Urinary bladder (tissue), 4 donors: Measurements from ENCODE around the gene GRAMD2A. TPM values are rescaled to one million over a fixed set of nuclear protein-coding genes. Genes with fewer than 3 reads are reported as not detected.
A peak's percentile ranks its signal among the peaks of the same experiment; 100 is the strongest.

Experiments
- DNase-seq: peaks from one replicate; pipeline ENCODE4 v3.0.0-alpha.2; 2015; ENCODE audit errors: extremely low spot score
- H3K27ac ChIP-seq: one replicate; pipeline ENCODE4 v1.5.1; 2013; ENCODE audit warnings: low read depth, mild to moderate bottlenecking, moderate library complexity
- H3K36me3 ChIP-seq: one replicate; pipeline ENCODE4 v1.6.1; 2013; ENCODE audit warnings: mild to moderate bottlenecking, moderate library complexity; ENCODE audit not compliant: insufficient read depth
- H3K4me1 ChIP-seq: one replicate; pipeline ENCODE4 v1.6.1; 2013; ENCODE audit warnings: mild to moderate bottlenecking, moderate library complexity; ENCODE audit not compliant: insufficient read depth
- H3K4me3 ChIP-seq: one replicate; pipeline ENCODE4 v1.5.1; 2013; ENCODE audit warnings: low read depth, low read length
- WGBS: extraction: QIAGEN DNeasy Blood & Tissue Kit; methylation state at CpG from one replicate; pipeline ENCODE4 v1.1.7; 2013; 5-methylcytosine and 5-hydroxymethylcytosine counted together
- polyA plus RNA-seq: library from polyadenylated mRNA; stranded (reverse); fragments of 200-250 nt; gene quantifications from one replicate; pipeline ENCODE4 v1.2.3, GENCODE V29; 2013
- total RNA-seq: library from RNA; depleted of rRNA; stranded (reverse); fragments of >200 nt; gene quantifications from one replicate; pipeline ENCODE4 v1.2.3, GENCODE V29; 2014
- donor health status: healthy with polysubstance abuse.
- donor health status: healthy.

Gene GRAMD2A
- total and polyA plus RNA-seq, 2 donors, result 0.19 to 0.74 TPM

DNA sequence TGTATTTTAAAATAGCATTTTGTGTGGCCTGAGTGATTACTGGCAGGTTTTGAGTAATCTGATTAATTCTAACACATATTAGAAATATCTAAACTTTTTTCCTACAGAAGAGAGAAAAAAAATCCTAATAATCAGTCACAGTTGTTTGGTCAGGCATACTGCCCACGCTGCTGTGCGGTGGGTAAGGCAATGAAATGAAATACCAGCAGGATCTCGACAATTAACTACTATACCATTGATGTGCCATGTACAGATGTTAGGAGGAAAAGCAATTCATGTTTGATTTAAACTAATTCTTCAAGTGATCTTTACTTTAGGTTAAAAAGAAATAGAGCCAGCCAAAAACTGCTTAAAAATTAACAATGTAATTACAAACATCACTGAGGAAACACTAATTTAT is 5.2 kb downstream of the GRAMD2A start:
- Histone ChIP-seq H3K27ac (no peak overlapping the region), H3K4me1 (no peaks in the 10 kb centered on the region), H3K36me3 (no peaks in the 10 kb centered on the region), H3K4me3 (no peak overlapping the region)
- 81% methylated on average over 3 of the region's 3 CpGs for WGBS
- no peak for DNase-seq

DNA sequence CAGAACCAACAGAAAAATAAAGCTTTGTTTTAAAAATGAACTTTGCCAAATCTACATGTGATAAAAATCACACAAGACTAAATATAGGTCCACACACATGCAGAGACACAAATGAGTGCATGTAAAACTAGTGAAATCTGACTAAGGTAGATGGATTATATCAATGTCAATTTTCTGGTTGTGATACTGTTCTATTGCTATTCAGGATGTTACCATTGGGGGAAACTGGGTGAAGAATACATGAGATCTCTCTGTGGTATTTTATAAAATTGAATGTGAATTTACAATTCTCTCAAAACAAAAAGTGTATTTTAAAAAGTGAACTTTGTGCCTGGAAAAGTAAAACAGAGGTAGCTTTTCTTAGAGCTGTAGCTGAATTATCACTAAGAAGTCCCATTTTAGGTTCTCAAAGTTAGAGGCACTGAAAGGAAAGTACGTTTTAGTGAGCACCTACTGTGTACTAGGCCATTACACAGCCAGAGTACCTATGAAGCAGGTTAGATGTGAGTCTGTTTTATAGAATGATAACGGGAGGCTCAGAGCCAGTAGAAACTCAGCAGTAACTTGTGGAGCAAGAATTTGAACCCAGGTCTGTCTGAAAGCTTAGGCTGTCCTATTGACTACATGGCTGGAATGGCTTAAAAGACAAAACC is 8.2 kb downstream of the GRAMD2A start:
- DNase-seq, result no peak
- no peaks in the 10 kb centered on the region for H3K4me1 ChIP-seq
- H3K36me3 ChIP-seq, result no peaks in the 10 kb centered on the region
- H3K4me3 ChIP-seq, result no peak overlapping the region
- no peak overlapping the region for H3K27ac ChIP-seq
- WGBS, result 85% methylated on average over 2 of the region's 2 CpGs

- H3K4me3 ChIP-seq, result peak overlapping the region; percentile 17
- WGBS, result 7% methylated on average over 34 of the region's 34 CpGs
- no peaks in the 10 kb centered on the region for H3K4me1 ChIP-seq
- no peak overlapping the region for H3K27ac ChIP-seq
- no peak for DNase-seq
- no peaks in the 10 kb centered on the region for H3K36me3 ChIP-seq
Observed at GRCh38 chr15:72184165-72184811, 13.3 kb downstream of the GRAMD2A start.

DNA sequence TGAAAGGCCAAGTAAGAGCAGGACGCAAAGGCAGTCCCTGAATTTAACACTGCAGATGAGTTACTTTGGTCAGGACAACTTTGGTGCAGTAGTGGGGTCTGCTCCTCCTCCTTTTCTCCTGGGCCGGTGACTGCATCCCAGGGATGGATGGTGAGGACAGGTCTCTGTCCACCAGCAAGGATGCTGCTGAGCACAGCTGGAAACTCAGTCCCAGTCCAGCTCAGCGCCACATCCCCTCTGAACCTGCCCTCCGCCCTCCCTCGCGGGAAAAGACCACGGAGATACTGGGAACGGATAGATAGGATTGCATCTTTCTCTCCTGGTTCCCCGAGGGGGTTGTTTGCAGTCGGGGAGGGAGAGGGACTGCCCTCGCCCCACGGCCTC is 13.8 kb downstream of the GRAMD2A start:
- Histone ChIP-seq H3K4me1 (no peaks in the 10 kb centered on the region), H3K36me3 (no peaks in the 10 kb centered on the region), H3K4me3 (no peak overlapping the region), H3K27ac (no peak overlapping the region)
- no peak for DNase-seq
- 38% methylated on average over 12 of the region's 12 CpGs for WGBS

DNA sequence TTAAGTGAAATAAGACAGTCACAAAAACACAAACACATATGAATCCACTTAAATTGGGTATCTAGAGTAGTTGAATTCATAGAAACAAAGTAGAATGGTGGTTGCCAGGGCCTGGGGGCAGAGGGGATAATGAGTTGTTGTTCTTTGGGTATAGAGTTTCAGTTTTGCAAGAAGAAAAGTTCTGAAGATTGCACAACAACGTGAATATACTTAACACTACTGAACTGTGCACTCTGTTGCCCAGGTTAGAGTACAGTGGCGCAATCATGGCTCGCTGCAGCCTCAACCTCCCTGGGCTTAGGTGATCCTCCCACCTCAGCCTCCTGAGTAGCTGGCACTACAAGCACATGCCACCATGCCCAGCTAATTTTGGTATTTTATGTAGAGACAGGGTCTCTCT is 14.9 kb downstream of the GRAMD2A start:
- DNase-seq, result no peak
- Histone ChIP-seq H3K4me3 (no peak overlapping the region), H3K4me1 (no peaks in the 10 kb centered on the region), H3K27ac (no peak overlapping the region), H3K36me3 (no peaks in the 10 kb centered on the region)
- WGBS, result 89% methylated on average over 3 of the region's 3 CpGs

DNA sequence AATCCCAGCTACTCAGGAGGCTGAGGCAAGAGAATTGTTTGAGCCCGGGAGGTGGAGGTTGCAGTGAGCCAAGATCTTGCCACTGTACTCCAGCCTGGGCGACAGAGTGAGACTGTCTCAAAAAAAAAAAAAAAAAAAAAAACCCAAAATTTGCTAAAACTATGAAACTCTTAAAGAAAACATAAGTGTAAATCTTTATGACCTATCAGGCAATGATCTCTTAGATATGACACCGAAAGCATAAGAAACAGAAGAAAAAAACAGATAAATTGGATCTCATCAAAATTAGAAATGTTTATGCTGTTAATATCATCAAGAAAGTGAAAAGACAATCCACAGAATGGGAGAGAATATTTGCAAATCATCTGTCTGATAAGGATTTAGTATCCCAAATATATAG is 15.3 kb downstream of the GRAMD2A start:
- WGBS, result 90% methylated on average over 3 of the region's 3 CpGs
- Histone ChIP-seq H3K4me3 (no peak overlapping the region), H3K27ac (no peak overlapping the region), H3K4me1 (no peaks in the 10 kb centered on the region), H3K36me3 (no peaks in the 10 kb centered on the region)
- DNase-seq, result no peak

DNA sequence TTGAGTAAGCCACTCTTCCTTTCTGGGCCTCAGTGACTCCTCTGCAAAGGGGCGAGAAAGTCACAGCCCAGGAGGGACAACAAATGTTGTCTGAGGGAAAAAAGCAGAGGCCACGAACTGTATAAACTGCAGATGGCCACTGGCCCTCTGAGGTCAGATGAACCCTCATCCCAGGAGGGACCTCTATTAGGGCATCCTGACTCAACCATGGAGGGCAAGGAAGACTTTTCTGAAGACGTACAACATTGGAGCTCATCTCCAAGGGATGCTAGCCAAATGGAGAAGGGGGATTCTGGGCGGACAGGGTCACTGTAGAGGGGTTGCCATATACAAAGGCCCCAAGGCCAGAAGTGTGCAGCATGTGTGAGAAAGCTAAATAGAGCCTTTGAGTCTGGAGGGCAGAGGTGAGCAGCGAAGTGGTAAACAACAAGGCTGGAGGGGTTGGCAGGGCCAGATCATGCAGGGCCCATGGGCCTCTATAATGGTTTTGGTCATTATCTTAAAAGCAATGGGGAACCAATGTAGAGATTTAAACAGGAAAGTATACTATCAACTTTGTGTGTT is 16.7 kb downstream of the GRAMD2A start:
- H3K4me3 ChIP-seq, result no peak overlapping the region
- H3K36me3 ChIP-seq, result no peaks in the 10 kb centered on the region
- 93% methylated on average over 5 of the region's 5 CpGs for WGBS
- no peak for DNase-seq
- H3K27ac ChIP-seq, result no peak overlapping the region
- H3K4me1 ChIP-seq, result no peaks in the 10 kb centered on the region

DNA sequence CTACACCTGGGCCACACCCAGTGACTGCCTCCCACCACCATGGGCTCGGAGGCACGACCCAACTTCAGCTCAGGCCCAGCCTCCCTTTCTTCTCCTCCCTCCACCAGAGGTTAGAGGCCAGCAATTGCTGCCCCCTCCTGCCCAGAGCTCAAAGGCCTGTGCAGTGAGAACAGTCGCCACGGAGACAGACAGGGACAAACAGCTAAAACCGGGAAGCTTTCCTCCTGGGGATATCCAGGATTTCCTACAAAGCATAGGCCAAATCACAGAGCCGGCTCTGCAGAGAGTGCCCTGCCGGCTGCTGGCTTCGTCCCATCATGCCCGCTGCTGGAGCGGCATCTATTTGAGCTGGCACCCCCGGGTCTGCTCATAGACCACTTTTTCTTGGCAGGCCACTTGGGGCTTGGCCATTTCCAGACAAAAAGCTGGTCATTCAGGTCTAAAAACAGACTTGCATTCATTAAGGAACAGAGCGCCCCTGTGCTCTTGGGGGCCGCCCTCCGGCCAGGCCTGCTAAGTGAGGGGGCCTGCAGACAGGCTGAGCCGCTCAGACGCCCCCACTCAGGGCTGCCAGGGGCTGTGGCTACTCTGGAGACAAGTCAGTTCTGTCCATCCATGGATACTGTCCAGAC is 17.5 kb downstream of the GRAMD2A start:
- no peak overlapping the region for H3K27ac ChIP-seq
- no peak for DNase-seq
- H3K4me1 ChIP-seq, result no peaks in the 10 kb centered on the region
- WGBS, result 69% methylated on average over 16 of the region's 16 CpGs
- H3K4me3 ChIP-seq, result no peak overlapping the region
- no peaks in the 10 kb centered on the region for H3K36me3 ChIP-seq

- Histone ChIP-seq H3K36me3 (no peaks in the 10 kb centered on the region), H3K4me3 (no peak overlapping the region), H3K4me1 (no peaks in the 10 kb centered on the region), H3K27ac (no peak overlapping the region)
- 92% methylated on average over 13 of the region's 13 CpGs for WGBS
- DNase-seq, result no peak
Observed at GRCh38 chr15:72178976-72179585, 18.5 kb downstream of the GRAMD2A start.

DNA sequence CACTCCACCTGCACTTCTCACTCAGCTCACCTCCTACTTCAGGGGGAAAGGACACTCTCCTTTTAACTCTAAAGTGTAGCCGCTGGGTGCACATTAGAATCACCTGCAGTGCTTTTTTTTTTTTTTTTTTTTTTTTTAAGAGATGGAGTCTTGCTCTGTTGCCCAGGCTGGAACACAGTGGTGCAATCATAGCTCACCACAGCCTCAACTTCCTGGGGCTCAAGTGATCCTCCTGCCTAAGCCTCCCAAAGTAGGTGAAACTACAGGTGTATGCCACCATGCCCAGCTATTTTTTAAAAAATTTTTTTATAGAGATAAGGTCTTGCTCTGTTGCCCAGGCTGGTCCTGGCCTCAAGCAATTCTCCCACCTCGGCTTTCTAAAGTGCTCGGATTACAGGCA is 20.8 kb downstream of the GRAMD2A start:
- no peak overlapping the region for H3K4me3 ChIP-seq
- DNase-seq, result no peak
- no peaks in the 10 kb centered on the region for H3K4me1 ChIP-seq
- H3K36me3 ChIP-seq, result no peaks in the 10 kb centered on the region
- no peak overlapping the region for H3K27ac ChIP-seq
- WGBS, result 85% methylated on average over 3 of the region's 3 CpGs

- WGBS, result 61% methylated on average over 6 of the region's 6 CpGs
- no peak for DNase-seq
- H3K27ac ChIP-seq, result no peak overlapping the region
- no peaks in the 10 kb centered on the region for H3K36me3 ChIP-seq
- no peaks in the 10 kb centered on the region for H3K4me1 ChIP-seq
- H3K4me3 ChIP-seq, result no peak overlapping the region
Observed at GRCh38 chr15:72176159-72176558, 21.4 kb downstream of the GRAMD2A start.

DNA sequence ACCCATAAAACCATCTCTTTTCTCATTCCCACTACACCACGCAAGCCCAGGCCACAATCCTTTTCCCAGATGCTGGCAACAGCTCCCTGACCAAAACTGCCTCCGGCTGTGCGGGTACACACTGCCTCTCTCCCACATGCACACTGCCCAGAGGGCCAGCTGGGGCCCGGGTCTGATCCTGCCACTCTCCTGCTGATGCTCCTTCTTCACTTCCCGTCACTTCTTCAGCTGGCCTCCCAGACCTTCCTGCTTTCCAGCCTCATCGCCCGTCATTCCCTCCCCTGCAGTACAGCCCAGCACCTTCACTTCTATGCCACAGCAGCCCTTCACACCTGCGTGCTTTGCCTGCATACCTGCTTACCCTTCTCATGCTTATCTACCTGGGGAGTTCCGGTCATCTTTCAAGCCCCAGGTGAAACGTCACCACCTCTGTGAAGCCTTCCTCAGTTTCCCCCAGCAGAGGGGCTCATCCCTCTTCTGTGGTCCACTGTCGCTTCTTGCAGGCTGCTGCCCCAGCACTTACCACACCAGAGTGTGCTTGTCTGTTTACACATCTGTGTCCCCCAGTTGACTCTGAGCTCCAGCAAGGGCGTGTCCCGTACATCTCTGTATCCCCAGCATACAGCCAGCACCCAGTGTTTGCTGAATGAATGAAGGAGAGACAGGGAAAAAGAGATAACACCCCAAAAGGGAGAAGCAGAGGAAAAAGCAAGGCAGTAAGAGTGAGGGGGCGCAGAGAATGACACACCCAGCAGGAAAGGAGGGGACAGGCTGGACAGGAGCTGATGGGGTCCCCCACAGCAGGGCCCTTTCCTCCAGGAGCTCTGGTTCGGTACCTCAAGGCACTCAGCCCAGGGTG is 22.2 kb downstream of the GRAMD2A start:
- Histone ChIP-seq H3K36me3 (no peaks in the 10 kb centered on the region), H3K4me3 (no peak overlapping the region), H3K27ac (no peak overlapping the region), H3K4me1 (no peaks in the 10 kb centered on the region)
- WGBS, result 88% methylated on average over 15 of the region's 15 CpGs
- DNase-seq, result no peak

DNA sequence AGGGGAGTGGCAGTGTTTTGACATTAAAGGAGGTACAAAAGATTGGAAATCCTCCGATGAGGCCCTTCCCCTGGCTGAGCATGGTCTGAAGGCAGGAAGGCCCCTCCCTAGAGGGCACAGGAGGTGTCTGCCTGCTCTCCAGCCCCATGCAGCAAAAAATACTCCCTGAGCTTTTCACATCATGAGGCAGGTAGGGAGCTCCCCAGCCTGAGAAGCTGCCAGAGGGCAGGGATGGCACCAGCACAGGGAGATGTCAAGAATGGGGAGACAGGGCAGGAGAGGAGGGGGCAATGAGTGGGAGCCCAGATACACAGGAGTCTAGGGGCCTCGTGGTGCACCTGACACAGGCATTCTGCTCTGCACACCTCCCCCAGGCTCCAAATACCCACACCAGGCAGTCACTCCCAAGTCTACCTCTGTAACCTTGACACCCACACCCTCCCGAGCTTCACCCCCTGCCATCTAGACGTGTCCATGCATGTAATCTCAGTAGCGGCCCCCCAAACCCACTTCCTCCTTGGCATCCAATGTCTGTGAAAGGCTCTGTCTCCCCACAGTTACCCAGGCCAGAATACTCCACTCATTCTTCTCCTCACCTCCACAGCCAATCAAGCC is 22.9 kb downstream of the GRAMD2A start:
- DNase-seq, result no peak
- Histone ChIP-seq H3K4me3 (no peak overlapping the region), H3K36me3 (no peaks in the 10 kb centered on the region), H3K4me1 (no peaks in the 10 kb centered on the region), H3K27ac (no peak overlapping the region)
- 66% methylated on average over 5 of the region's 5 CpGs for WGBS
